ENCODE data around the gene RO60.

The RO60 gene

GRCh38 chr1:193062698-193063463, 3.5 kb downstream of the RO60 start:
- DNase-seq = no peak

GRCh38 chr1:193065954-193066353, 6.5 kb downstream of the RO60 start:
- DNase-seq = no peak

GRCh38 chr1:193066606-193067005, 7.2 kb downstream of the RO60 start:
- DNase-seq = no peak

GRCh38 chr1:193068013-193068412, 8.6 kb downstream of the RO60 start:
- no peak for DNase-seq

- DNase-seq = peak; percentile 9
Observed at GRCh38 chr1:193069748-193070385, 10.5 kb downstream of the RO60 start.

- DNase-seq = peak; percentile 3
Observed at GRCh38 chr1:193070386-193070753, 11.0 kb downstream of the RO60 start.

- peak; percentile 32 for DNase-seq
Observed at GRCh38 chr1:193070942-193071341, 11.5 kb downstream of the RO60 start.

- DNase-seq = peak; percentile 49
Observed at GRCh38 chr1:193077991-193078390, 18.6 kb downstream of the RO60 start.

GRCh38 chr1:193079187-193079586, 19.8 kb downstream of the RO60 start:
- no peak for DNase-seq

- no peak for DNase-seq
Observed at GRCh38 chr1:193083365-193084088, 24.1 kb downstream of the RO60 start.

- DNase-seq = no peak
Observed at GRCh38 chr1:193085263-193085662, 25.9 kb downstream of the RO60 start.

GRCh38 chr1:193086342-193086741, 26.9 kb downstream of the RO60 start:
- DNase-seq = no peak

- DNase-seq = no peak
Observed at GRCh38 chr1:193087893-193088292, 28.5 kb downstream of the RO60 start.

GRCh38 chr1:193090865-193091264, 31.5 kb downstream of the RO60 start:
- DNase-seq = no peak

GRCh38 chr1:193094112-193094511, 34.7 kb downstream of the RO60 start:
- no peak for DNase-seq

GRCh38 chr1:193102662-193103061, 43.2 kb downstream of the RO60 start:
- DNase-seq = no peak

GRCh38 chr1:193103759-193104501, 44.5 kb downstream of the RO60 start:
- DNase-seq = no peak

GRCh38 chr1:193104502-193104906, 45.1 kb downstream of the RO60 start:
- DNase-seq = peak; percentile 54

- peak; percentile 88 for DNase-seq
Observed at GRCh38 chr1:193104907-193105820, 45.8 kb downstream of the RO60 start, which contains the start of gene GLRX2. Gene GLRX2, minus strand, starts transcription at chr1:193105414. Its CDS starts 32 bp downstream, at chr1:193105382.

- DNase-seq = no peak
Observed at GRCh38 chr1:193105821-193106177, 46.4 kb downstream of the RO60 start.

GRCh38 chr1:193108471-193108870, 49.1 kb downstream of the RO60 start:
- no peak for DNase-seq
